Measurements from ENCODE around the gene PPFIBP1.

PPFIBP1 gene

GRCh38 chr12:27499377-27499776, 24.6 kb upstream of the PPFIBP1 start:
- in situ Hi-C loops (cut with MboI; ENCODE audit: low sequenced_read_pairs, unreplicated experiment), result no loop called here
- DNase-seq (ENCODE audit: low spot score), result no peak
- TF ChIP-seq, protein P1, sequence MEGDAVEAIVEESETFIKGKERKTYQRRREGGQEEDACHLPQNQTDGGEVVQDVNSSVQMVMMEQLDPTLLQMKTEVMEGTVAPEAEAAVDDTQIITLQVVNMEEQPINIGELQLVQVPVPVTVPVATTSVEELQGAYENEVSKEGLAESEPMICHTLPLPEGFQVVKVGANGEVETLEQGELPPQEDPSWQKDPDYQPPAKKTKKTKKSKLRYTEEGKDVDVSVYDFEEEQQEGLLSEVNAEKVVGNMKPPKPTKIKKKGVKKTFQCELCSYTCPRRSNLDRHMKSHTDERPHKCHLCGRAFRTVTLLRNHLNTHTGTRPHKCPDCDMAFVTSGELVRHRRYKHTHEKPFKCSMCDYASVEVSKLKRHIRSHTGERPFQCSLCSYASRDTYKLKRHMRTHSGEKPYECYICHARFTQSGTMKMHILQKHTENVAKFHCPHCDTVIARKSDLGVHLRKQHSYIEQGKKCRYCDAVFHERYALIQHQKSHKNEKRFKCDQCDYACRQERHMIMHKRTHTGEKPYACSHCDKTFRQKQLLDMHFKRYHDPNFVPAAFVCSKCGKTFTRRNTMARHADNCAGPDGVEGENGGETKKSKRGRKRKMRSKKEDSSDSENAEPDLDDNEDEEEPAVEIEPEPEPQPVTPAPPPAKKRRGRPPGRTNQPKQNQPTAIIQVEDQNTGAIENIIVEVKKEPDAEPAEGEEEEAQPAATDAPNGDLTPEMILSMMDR (IDR thresholded peaks at IDR 0.05; ENCODE audit: borderline replicate concordance, control extremely low read depth, extremely low read depth, insufficient read depth, missing control alignments), result no peak

DNA sequence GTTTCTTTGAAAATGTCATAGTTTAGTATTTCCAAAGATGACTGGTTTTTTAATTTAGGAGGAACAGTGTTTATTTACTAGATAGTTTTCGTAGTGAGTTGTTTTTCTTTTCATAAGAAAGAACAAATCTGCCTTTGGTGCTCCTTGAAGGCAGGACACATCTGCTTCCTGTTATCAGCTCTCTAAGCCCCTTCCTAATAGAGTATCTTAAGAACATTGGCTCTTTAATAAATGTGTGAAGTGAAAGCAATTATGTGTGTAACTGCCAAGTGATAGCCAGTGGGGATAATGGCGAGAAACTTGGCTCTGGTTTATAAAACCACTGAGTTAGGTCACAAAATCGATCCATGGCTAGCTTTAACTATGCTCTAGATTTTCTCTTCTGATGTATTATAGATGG, 23.5 kb upstream of the PPFIBP1 start:
- TF ChIP-seq, protein P1 (IDR thresholded peaks at IDR 0.05; ENCODE audit: borderline replicate concordance, control extremely low read depth, extremely low read depth, insufficient read depth, missing control alignments), result no peak
- DNase-seq (ENCODE audit: low spot score), result no peak
- in situ Hi-C loops (cut with MboI; ENCODE audit: low sequenced_read_pairs, unreplicated experiment), result no loop called here

- TF ChIP-seq, protein P1 (IDR thresholded peaks at IDR 0.05; ENCODE audit: borderline replicate concordance, control extremely low read depth, extremely low read depth, insufficient read depth, missing control alignments), result no peak
- no peak for DNase-seq (ENCODE audit: low spot score)
- in situ Hi-C loops (cut with MboI; ENCODE audit: low sequenced_read_pairs, unreplicated experiment), result no loop called here
These were observed 22.0 kb upstream of the PPFIBP1 start for GRCh38 chr12:27502021-27502435.

DNA sequence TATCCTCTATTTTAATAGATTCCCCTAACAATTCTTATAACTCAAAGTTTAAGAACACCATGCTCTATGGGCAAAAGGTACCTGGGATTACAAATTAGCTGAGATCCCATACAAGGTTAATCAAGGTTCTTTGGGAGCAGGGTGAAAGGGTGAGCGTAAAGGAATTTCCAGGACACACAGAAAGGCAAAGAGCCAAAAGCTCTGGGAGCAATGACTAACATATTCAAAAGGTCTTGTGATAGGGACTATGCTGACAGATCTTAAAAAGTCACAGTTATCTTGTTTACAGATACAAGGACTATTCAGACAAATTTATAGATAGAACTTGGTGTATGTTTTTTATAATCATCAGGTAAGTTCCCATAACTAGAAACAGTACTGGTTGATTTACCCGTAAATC, 19.5 kb upstream of the PPFIBP1 start:
- TF ChIP-seq, protein P1 (IDR thresholded peaks at IDR 0.05; ENCODE audit: borderline replicate concordance, control extremely low read depth, extremely low read depth, insufficient read depth, missing control alignments), result no peak
- in situ Hi-C loops (cut with MboI; ENCODE audit: low sequenced_read_pairs, unreplicated experiment), result no loop called here
- no peak for DNase-seq (ENCODE audit: low spot score)

- TF ChIP-seq, protein P1 (IDR thresholded peaks at IDR 0.05; ENCODE audit: borderline replicate concordance, control extremely low read depth, extremely low read depth, insufficient read depth, missing control alignments), result no peak
These were observed 18.9 kb upstream of the PPFIBP1 start for GRCh38 chr12:27505109-27505508.

GRCh38 chr12:27505761-27506160, 18.2 kb upstream of the PPFIBP1 start:
- TF ChIP-seq, protein P1 (IDR thresholded peaks at IDR 0.05; ENCODE audit: borderline replicate concordance, control extremely low read depth, extremely low read depth, insufficient read depth, missing control alignments), result no peak
- DNase-seq (ENCODE audit: low spot score), result no peak
- in situ Hi-C loops (cut with MboI; ENCODE audit: low sequenced_read_pairs, unreplicated experiment), result no loop called here

More at GRCh38 chr12:27505109-27505508, 18.9 kb upstream of the PPFIBP1 start:
- DNase-seq (ENCODE audit: low spot score), result no peak
- in situ Hi-C loops (cut with MboI; ENCODE audit: low sequenced_read_pairs, unreplicated experiment), result no loop called here

Data from GM13976 (cell line).